ENCODE results near the gene ASTN1.

Gene ASTN1

DNA sequence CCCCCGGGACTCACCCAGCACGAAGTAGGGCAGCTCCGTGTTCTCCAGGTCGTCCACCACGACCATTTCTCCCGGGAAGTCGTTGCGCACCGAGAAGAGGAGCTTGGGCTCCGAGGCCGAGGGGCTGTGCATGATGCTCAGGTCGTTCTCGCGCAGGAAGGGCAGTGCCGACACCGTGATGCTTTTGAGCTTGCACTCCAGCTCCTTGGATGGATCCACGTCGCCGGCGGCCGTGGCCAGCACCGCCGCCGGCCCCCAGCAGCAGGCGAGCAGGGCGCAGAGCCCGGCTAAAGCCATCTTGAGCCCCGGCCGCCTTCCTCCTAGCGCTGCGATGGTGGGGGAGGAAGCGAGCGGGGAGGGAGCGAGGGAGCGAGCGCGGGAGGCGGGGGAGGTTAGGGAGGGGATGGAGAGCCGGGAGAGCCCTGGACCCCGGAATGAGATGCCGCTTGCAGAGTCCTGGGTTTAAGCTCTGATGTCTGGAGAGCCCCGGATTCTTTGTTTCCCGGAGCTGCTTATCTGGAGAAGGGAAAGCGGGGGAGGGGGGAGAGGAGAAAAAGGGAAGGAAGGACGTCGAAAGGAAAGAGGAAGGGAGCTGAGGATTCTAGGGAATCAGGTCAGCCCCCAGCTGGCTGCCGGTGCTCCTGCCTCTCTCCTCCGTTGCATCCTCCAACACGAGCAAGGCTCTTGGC is at the start of gene ASTN1:
Gene ASTN1, minus strand, starts transcription at position 333 of the 689 bp plus-strand sequence. Its CDS starts 36 bp downstream, at position 297.
- no peak for DNase-seq

DNA sequence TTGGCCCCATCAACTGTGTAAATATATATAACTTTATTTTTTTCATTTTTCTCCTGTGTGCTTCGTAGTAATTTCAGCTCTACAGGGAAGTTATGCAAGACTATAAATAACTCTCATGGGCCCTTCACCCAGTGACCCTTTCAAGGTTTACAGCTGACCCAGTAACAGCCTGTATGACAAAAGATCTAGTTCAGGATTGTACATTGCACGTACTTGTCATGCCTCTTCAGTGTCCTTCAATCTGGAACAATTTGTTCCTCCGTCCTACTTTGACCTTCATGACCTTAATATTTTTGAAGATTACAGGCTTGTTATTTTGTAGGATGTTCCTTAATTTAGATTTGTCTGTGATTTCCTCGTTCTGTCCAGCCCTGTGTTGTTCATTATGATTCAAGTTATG is 46.7 kb upstream of the ASTN1 start:
- DNase-seq: no peak

DNA sequence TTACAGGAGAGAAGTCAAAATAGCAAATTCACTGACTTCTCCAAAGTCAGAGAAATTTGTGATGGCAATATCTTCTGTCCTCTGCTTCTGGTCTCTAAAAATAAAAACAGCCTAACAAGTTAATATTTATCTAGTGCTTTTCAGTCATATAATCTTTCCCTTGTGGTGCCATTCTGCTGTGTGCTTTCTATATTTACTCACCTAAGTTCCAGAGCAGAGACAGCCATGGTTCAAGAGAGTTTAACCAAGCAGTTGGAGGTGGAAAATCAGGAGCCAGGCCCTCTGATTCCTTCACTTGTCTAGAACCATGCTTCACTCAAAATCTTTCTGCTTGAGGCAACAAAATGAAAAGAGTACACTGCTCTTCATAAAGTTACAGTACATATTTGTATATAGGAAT is 45.6 kb upstream of the ASTN1 start:
- DNase-seq: no peak

DNA sequence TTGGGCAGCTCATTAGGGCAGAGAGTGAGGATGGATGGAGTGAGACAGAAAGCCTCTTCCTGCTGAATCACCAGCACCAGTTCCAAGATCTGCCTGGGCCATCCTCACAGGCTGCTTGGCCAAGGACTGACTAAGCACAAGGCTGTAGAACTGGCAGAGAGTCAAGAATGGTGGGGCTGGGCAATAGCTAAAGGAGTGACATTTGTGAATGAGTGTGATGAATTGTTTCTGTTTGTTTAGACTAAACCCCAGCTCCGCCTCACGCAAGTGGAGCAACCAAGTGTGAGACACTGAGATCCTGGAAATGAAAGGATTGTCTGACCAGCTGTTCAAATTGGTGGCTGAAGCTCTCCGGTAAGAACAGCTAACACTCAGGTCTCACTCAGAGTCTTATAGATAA is 44.8 kb upstream of the ASTN1 start:
- no peak for DNase-seq

DNA sequence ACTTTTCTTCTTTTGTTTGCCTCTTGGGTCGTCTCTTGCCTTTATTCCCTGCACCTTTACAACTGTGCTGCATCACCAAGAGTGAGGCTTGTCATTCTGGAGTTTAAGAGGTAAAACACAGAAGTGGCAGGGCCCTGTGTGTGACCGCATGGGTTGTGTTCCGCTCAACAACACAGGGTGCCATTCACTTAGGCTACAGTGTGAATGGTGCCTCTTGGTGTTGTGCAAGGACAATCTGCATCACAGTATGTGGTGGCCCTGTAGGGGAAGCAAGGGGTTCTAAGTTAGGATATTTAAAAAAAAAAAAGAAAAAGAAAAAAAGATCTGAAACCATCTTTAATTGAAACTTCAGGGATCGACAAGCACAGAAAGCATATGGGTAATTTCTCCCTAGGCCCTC is 44.4 kb upstream of the ASTN1 start:
- DNase-seq: no peak

DNA sequence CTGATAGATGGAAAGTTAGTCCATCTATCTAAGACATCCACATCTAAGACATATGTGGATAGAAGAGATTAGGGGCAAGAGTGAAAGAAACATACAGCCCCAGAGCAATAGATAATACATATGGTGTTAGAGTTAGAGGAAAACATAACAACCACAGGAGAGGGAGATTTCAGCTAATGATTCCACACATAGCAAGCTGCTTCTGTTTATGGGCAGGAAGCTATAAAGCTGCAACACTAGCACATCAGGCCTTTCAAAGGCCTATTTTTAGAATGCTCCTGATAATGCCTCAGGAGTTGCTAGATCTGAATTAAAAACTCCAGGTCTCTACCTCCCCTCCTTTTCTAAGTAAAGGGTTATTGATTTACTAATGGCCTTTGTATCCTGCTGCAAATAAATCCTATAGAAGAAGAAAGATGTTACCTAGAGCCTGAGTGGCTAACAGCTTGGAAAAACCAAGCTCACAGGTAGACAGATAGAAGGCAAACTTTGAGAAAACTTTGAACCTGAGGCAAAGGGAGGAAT is 42.4 kb upstream of the ASTN1 start:
- no peak for DNase-seq

DNA sequence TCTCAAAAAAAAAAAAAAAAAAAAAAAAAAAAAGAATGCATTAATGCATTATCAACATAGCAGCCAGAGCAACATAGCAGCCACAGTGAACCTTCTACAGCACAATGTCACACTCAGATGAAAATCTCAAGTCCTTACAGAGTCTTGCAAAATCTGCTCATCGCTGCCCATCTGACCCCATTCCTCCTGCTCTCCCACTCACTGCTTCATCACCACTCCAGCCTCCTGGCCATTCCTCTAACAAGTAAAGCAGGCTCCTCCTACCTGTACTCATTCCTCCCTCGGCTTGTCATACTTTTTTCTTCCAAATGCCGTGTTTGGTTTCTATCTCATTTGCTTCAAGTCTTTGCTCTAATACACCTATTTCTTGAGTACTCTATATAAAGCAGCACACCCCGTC is 35.8 kb upstream of the ASTN1 start:
- DNase-seq: no peak

DNA sequence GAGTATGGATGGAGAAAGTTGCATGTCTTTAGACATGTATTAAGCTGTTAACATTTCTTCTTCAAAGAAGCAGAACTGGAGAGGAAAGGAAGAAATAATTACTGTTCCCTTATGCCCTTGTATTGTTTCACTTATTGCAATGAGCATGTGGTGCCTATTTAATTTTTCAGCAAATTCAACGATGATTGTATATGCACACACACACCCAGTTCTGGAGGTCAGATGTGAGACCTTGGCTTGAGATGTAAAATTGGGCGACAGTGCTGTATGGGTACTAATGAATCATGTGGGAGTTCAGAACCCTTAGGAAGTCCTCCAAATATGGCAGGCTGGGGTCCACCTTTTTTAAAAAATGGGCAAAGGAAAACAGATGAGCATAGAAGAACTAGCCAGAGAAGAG is 33.7 kb upstream of the ASTN1 start:
- no peak for DNase-seq

DNA sequence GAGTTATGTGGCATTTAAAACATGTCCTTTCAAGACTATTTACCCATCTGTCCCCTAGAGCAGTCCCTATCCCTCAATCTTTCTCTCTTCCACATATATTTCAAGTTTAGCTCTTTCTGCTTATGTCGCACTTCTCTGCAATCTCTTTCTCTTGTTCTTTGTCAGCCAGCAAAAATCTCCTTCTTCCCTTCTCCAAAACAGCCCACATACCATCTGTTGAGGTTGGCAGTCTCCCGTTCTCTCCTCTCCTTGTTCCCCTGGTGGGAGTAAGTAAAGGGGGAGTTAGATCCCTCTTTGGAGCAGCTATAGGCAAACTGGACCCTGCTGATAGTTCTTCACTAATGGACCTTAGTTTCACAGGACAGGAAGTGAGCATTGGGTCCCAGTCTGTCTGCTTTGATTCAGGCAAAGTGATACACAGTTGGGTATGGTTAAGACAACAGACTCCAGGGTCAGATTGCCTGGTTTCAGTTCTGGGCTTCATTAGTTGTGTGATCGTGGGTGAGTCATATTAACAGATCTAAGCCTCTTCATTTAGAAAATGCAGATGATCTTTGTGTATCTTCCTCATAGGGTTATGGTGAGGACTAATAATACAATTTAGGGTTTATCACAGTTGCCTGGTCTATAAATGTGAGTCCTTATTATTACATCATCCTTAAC is 25.9 kb upstream of the ASTN1 start:
- DNase-seq: no peak

DNA sequence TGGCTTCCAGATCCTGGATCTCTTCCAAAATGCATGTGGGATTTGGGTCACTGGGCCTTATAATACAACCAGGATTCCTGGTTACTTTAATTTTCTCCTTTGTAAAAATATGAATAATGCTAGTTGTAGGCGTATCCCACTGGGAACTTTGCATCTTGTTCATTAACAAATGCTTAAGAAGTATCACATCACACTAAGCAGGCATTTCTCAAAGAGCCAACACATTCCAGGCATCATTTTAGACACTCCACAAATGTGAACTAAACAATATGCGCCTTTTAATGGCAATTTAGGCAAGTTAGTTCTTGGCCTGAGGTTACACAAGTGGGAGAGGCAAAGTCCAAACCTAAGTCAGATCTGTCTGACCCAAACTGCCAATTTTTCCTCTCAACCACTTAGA is 22.1 kb upstream of the ASTN1 start:
- no peak for DNase-seq

DNA sequence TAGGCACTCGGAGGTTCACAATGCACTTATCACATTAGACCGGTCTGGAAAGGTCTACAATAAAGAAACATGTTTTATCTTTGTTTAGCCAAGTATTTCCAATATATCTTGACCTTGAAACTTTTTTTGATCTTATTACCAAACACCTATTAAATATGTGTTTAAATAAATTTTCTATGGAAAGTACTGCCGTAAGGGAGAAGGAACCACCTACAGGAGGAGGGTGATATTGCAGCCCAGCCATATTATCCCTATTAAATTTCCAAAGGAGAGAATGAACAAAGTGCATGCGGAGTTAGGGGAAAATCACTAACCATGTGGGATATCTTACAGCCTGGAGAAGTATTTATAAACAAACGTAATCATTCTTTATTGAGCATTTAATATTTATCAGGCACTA is 20.7 kb upstream of the ASTN1 start:
- no peak for DNase-seq

DNA sequence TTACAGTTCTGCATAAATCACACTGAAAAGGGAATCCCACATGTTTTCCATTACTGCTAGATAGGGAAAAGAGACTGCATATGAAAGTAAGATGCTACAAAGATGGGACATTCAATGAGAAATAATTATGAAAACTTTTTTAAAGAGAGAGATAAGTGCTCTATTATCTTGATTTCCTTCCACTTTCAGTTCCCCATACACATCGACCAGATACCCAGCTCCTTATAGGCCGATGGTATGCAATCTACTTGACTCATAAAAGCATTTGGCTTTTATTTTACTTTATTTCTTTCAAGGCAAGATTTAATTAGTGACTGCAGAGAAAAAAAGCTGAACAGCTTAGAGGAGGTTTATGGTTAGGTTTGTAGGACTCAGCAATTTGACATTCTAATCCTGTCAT is 19.3 kb upstream of the ASTN1 start:
- DNase-seq: no peak

DNA sequence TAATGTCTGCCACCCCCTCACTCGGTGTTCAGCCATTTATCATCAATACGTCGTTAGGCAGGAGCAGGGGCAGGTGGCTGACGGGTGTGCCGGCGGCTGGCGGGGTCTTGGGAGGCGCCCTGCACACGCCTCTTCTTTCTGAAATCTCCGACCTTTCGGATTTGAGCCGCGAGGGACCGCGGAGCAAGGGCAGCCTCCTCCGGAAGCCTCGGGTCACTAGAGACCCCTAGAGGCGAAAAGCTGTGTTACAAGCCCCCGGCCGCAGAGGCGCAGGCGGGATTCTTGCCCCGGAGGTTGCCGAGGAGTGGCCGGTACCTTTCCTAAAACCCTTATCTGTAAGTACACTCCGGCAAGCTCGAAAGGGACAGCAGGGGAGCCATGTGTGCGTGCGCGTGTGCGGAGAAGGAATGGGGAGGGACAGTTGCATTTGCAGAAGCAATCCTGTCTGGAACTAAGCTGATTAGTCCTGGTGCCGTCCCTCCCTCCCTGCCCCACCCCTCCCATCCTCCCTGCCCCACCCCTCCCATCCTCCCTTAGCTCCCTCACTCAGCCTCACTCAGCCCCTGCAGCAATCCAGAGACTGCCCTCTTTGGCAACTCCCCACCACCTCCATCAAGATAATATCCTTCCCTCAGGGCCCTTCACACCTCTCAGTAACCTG is 17.2 kb upstream of the ASTN1 start:
- no peak for DNase-seq

DNA sequence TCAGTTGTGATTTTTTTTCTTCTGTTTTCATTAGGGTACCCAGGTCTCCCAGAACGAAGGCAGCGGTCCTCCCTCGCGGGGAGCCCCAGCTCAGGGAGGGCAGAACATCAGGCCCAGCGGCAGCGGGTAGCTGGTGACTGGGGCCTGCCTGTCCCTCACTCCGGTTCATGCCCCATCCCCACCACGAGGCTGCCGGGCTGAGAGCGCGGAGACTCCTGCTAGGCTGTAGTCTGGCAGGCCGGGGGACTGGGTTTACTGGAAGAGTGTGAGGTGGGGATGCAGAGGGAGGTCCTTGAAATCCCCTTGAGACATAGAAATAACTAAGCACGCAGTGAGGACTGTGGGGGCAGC is 16.7 kb upstream of the ASTN1 start:
- DNase-seq: no peak

DNA sequence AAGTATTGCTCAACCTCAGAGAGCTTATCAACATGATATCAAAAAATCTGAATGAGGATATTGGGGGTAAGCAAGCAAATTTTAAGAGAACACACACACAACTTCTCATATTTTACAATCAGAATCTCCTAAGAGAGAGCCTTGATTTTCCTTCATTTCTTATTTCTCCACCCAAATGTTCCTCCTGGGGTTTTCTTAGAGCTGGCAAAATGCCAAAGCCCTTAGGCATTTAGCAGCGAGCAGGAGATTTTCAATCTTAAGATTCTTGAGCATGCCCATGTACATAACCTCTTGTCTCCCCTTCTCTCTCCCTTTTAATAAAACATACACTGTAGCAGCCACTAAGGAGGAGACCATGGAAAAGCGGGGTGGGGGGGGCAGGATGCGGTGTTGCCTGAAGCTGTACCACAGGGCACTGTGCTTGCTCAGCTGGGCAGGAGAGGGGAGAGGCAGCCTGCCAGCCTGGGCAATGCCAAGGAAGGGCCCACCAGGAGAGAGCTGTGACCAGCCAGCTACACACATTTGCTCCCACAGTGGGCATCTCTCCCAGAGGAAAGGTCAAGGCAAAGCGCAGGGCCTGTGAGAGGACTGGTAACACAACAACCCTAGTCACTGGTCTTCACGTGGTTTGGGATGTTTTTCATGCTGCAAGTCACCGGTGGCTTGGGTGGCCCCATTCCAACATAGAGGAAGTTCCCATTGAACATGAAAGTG is 10.6 kb upstream of the ASTN1 start:
- DNase-seq: no peak

DNA sequence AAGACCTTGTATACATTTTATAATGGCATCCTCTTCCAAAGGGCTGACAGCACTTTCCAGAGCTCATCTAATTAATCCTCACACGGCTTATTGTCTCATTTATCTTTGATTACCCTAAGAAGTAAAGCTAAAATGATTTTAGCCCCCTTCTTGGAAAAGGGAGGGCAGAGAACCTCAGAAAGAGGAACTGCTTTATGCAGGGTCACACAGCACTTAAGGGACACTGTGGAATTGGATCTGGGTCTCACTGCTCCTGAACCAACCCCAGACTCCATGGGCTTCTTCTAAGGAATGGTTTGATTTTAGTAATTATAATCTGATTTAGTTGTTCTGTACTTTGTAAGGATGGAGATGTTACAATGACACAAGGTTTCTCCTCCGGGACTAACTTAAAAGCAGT is 9.5 kb upstream of the ASTN1 start:
- DNase-seq: no peak

DNA sequence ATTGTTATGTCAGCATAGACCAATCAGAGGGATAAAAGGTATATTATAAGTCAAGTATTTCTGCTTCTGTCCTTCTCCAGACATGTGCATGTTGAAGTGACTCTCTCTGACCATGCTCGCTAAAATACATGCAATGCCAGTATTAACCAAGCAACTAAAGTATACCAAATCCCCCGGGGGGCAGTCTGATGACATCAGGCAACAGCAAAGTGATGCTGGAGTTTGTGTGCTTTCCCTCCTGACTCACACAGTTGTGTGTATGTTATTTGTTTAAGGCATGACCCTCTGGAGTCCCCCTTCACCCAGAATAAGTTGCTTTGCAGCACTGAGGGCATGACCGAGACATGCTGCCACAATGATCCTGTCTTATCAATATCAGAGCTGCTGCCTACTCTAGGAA is 8.4 kb upstream of the ASTN1 start:
- DNase-seq: no peak

DNA sequence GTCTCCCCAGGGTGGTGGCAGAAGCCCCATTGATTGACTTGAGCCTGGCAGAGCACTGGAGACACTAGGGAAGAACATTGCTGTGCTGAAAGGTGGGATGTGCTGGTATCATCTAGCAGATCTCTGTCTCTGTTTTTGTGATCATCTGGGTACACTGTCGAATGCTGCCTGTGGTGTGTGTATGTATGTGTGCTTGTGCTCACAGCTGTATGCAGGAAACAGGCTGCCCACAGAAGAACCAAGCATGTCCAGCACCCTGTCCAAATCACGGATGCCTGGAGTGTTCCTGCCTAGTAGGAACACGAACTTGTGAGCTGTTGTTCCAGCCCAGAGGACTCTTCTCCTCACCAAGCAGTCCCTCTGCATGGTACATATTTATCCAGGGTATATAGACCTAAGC is 7.8 kb upstream of the ASTN1 start:
- no peak for DNase-seq

DNA sequence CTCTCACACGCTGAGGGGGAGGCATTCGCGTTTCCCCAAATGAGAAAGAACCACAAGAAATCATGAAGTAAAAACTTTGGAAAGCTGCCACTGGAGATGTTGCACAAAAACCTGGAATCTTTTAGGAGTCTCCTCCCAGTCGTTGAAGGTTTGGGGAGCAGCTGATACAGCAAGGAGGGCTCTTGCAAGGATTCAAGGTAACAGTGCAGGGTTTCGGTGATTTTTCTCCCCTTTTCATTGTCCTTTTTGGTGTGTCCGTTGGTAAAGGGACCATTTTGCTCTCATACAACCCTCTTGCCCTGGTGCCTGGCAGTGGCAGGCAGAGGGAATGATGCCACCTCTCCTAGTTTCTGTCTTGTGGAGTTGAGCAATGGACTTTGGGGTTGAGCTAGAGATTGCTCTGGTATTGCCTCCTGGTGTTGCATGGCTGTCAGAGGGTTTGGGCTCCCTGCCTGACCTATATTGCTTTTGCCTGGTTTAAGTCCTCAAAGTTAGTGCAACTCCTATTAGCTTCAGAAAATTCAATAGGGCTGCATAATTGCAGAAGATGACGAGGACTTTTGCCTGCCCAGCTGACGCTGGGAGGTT is 7.1 kb upstream of the ASTN1 start:
- no peak for DNase-seq

DNA sequence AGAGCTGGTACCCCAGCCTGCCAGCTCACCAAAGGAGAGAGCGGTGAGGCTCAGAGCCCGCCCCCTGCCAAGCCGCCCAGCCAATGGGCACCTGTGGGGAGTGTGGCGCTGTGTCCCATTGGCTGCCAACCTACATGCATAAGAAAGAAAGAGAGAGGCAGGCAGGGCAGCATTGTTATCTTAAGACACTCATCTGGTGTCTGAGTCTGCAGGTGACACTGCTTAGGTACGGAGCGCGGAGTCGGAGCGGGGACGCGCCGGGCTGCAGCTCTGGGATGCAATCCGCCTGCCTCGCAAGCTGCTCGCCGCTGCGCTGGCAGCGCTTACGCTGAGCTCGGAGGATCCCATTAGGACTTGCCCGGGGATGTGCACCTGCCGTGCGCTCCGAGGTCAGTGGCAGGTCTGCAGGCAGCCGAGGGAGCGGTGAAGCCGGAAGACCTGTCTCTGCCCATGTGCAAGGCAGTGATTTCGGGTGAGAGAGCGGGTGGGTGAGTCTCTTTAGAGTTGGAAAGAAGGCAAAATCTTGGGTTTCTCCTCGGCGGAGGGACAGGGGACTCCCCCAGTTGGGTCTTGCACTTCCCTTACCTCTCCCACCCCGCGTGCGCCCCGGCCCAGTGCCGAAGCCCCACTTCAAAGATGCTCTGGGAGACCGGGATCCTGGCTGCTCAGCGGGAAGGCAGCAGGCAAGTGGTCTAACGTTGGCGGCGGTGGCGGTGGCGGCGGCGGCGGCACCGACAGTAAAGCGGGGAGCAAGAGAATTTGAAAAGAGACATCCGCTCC is 6.4 kb upstream of the ASTN1 start, which contains the start of gene BRINP2:
Gene BRINP2, plus strand, starts transcription at position 203 of the 780 bp plus-strand sequence. CDS start 58,919 bp downstream, outside the sequence.
- no peak for DNase-seq

DNA sequence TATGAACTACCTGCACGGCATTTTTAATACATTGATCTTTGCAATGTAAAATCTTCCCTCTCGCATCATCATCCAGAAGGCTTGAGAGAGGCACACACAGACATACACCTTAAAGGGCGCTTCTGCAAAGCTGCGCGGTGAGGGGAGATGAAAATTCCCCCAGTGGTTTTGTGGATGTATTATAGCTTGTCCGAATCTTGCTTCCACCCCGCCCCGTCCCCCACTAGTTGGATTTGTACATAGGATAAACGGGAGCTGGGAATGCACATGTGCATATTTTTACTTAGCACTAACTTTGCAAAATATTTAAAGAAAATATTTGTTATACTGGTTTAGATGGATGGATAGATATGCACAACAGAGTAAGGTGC is 542 bp upstream of the ASTN1 start:
- DNase-seq: no peak

DNA sequence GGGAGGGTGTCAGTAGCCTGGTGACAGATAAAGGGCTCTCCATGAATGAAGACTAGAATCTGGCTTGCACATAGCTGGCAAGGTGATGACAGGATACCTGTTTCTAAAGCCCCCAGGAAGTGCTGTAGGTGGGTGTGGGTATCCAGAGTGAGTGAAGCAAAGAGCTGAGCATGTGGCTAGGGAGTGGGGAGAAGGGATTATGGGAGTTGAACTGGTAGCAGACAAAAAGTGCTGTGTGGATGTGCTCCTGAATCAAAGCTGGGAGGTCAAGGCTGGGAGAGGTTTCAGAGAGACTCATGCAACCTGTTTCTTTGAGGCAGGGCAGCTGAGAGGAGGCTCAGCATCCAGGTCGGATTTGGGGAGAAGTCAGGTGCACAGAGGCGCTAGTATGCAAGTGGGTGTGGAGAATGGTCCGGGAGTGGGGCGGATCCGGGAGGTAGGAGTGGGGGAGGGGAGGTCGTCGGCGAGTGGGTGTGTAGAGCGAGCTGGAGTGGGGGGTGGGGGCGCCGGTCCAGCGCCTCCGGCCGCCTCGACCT is 600 bp downstream of the ASTN1 start:
- DNase-seq: no peak

Data from bone marrow (tissue), 2 donors.